K562 (cell line): ENCODE data around the gene PHF14. TPM values are rescaled to one million over a fixed set of nuclear protein-coding genes. Genes with fewer than 3 reads are reported as not detected.

Source experiments
- ATAC-seq: fragments of 200-7000 bp; cut with Tn5 transposase; 3 replicates; pipeline ENCODE4 v1.9.1; 2020; ENCODE audit warnings: moderate library complexity
- BruUV-seq: library from RNA; stranded (reverse); fragments of 400-500 nt; replicated peaks from 2 replicates; lab custom pipeline; 2021; lab: Mats Ljungman, UMichigan
- CTCF ChIA-PET: fragments of 300-600 bp; formaldehyde crosslinking; extraction: SDS; loops from one replicate; lab custom pipeline; 2021; ENCODE audit warnings: low intra/inter-chr PET ratio; lab: Yijun Ruan, JAX
- POLR2A ChIA-PET: fragments of 300-600, 350-650 bp; sonication (Branson Sonifier 250); formaldehyde crosslinking; extraction: SDS; loops from one replicate; lab custom pipeline; 2021; ENCODE audit warnings: antibody characterized with exemption, inconsistent platforms; lab: Yijun Ruan, JAX
- DNase-seq, 4 experiments: peaks; one replicate each; pipeline versions ENCODE4 v3.0.0 to v3.0.0-alpha.2; 2011 to 2018; ENCODE audit warnings: low spot score in 3 of 4, mixed read lengths in 3 of 4; ENCODE audit errors: extremely low read depth in 1 of 4
- FAIRE-seq: peaks from 2 replicates; lab custom pipeline; 2011; peaks lifted over from hg19 to GRCh38; lab: Jason Lieb, UNC
- H2AFZ ChIP-seq: 2 replicates; pipeline ENCODE4 v1.6.0; 2011; ENCODE audit warnings: low read depth, low read length, control low read depth, inconsistent platforms
- H3K27ac ChIP-seq: fragments of 200-600 bp; 3 replicates; pipeline ENCODE4 v1.8.0; 2011; ENCODE audit warnings: low read depth, mild to moderate bottlenecking, control low read depth, inconsistent platforms, low read length, moderate library complexity, mixed read lengths; ENCODE audit errors: extremely low read depth
- H3K27me3 ChIP-seq, 2 experiments: fragments of 300-600 bp in 1 of 2; 2 replicates in 1 of 2; 3 replicates in 1 of 2; pipeline versions ENCODE4 v1.6.0 to v1.8.0; 2011; ENCODE audit warnings: inconsistent platforms in 2 of 2, low read length in 2 of 2, mild to moderate bottlenecking in 1 of 2, mixed read lengths in 1 of 2, moderate library complexity in 1 of 2; ENCODE audit not compliant: control insufficient read depth in 2 of 2, insufficient read depth in 2 of 2
- H3K36me3 ChIP-seq: fragments of 300-600 bp; 3 replicates; pipeline ENCODE4 v1.8.0; 2011; ENCODE audit warnings: mild to moderate bottlenecking, low read length, inconsistent platforms; ENCODE audit not compliant: control insufficient read depth, insufficient read depth
- H3K4me1 ChIP-seq, 2 experiments: fragments of 200-600 bp in 1 of 2; replicated peaks in 1 of 2; 2 replicates in 1 of 2; 3 replicates in 1 of 2; pipeline versions ENCODE4 v1.5.1 to v1.8.0; 2011; ENCODE audit warnings: inconsistent platforms in 2 of 2, low read length in 2 of 2, mild to moderate bottlenecking in 1 of 2, mixed read lengths in 1 of 2, moderate library complexity in 1 of 2; ENCODE audit not compliant: control insufficient read depth in 2 of 2, insufficient read depth in 2 of 2
- H3K4me2 ChIP-seq: 2 replicates; pipeline ENCODE4 v1.6.1; 2011; ENCODE audit warnings: low read length, control low read depth, inconsistent platforms, mixed read lengths; ENCODE audit not compliant: insufficient read depth
- H3K4me3 ChIP-seq: fragments of 200-600 bp; sonication (generic), shearing (Covaris generic); 2 replicates; pipeline ENCODE4 v1.5.1; 2016; ENCODE audit warnings: control low read depth, inconsistent platforms
- H3K79me2 ChIP-seq: fragments of 200-600 bp; 3 replicates; pipeline ENCODE4 v1.8.0; 2011; ENCODE audit warnings: low read length, inconsistent platforms; ENCODE audit not compliant: control insufficient read depth, insufficient read depth
- H3K9ac ChIP-seq, 2 experiments: 2 replicates each; pipeline versions ENCODE4 v1.6.0 to v1.6.1; 2011; ENCODE audit warnings: low read depth in 2 of 2, low read length in 2 of 2, control low read depth in 1 of 2, inconsistent platforms in 1 of 2, mild to moderate bottlenecking in 1 of 2, mixed read lengths in 1 of 2; ENCODE audit not compliant: insufficient read depth in 1 of 2
- H3K9me1 ChIP-seq: one replicate; pipeline ENCODE4 v1.6.0; 2011; ENCODE audit warnings: inconsistent platforms, mild to moderate bottlenecking, low read length, moderate library complexity; ENCODE audit not compliant: control insufficient read depth, insufficient read depth
- H3K9me3 ChIP-seq: replicated peaks from 2 replicates; pipeline ENCODE4 v1.5.1; 2011; ENCODE audit warnings: low read depth, low read length, inconsistent platforms; ENCODE audit not compliant: control insufficient read depth, insufficient read depth
- H4K20me1 ChIP-seq: replicated peaks from 2 replicates; pipeline ENCODE4 v1.6.1; 2011; ENCODE audit warnings: low read length, inconsistent platforms, mixed read lengths; ENCODE audit not compliant: control insufficient read depth, insufficient read depth
- BMI1 ChIP-seq: fragments of 150-350 bp; IDR thresholded peaks from 2 replicates; pipeline ENCODE4 v1.6.1; 2014; ENCODE audit warnings: low read length
- PHB ChIP-seq: fragments of 250-450 bp; sonication (Bioruptor Pico); IDR thresholded peaks from 2 replicates; pipeline ENCODE4 v1.5.0; 2021
- ZBTB7A ChIP-seq: IDR thresholded peaks from 2 replicates; pipeline ENCODE4 v1.6.1; 2011; ENCODE audit warnings: low read depth, mild to moderate bottlenecking, low read length, moderate library complexity, borderline replicate concordance; ENCODE audit not compliant: control insufficient read depth
- ZNF311 ChIP-seq: fragments of 250-450 bp; sonication (Bioruptor Pico); IDR thresholded peaks from 2 replicates; pipeline ENCODE4 v1.4.0; 2020; ENCODE audit warnings: mild to moderate bottlenecking, moderate library complexity
- ZNF592 ChIP-seq: fragments of 450-650 bp; IDR thresholded peaks from 2 replicates; pipeline ENCODE4 v1.6.1; 2017; ENCODE audit warnings: antibody characterized with exemption, mild to moderate bottlenecking
- WGBS: fragments of 100-300 bp; shearing (Covaris generic); methylation state at CpG from one replicate; pipeline ENCODE4 v1.1.6; 2016; ENCODE audit warnings: low coverage, mixed read lengths; ENCODE audit not compliant: insufficient coverage; ENCODE audit errors: missing lambda C conversion rate; 5-methylcytosine and 5-hydroxymethylcytosine counted together
- in situ Hi-C: fragments of 300-500 bp; cut with MboI; formaldehyde crosslinking; loops from 4 replicates; pipeline ENCODE4 v1.15.0; 2018; ENCODE audit warnings: inconsistent platforms, mixed read lengths
- intact Hi-C: fragments of 100-400 bp; cut with micrococcal nuclease; formaldehyde crosslinking; loops from 2 replicates; pipeline ENCODE4 v1.14.2; 2022
- polyA plus RNA-seq, 8 experiments: library from polyadenylated mRNA; depleted of rRNA in 4 of 8; stranded (reverse) in 5 of 8; unstranded in 3 of 8; fragments of >200 nt; fragmentation: Nextera tagmentation in 2 of 8; fragmentation: Illumina TruSeq in 1 of 8; extraction: Ambion mirVana in 2 of 8; extraction: Trizol in 1 of 8; gene quantifications; 2 replicates each; pipeline versions ENCODE4 v1.2.1 to v1.2.3, GENCODE V29; 2011 to 2014; ENCODE audit warnings: inconsistent platforms in 1 of 8, missing spikeins in 1 of 8
- total RNA-seq, 7 experiments: library from RNA; depleted of rRNA in 6 of 7; stranded (reverse); fragments of >200 nt in 6 of 7; fragmentation: Illumina TruSeq in 2 of 7; extraction: Trizol in 2 of 7; gene quantifications; 2 replicates each; pipeline versions ENCODE4 v1.2.1 to v1.2.3, GENCODE V29; 2011 to 2021; ENCODE audit warnings: low replicate concordance in 1 of 7

The PHF14 gene
- total and polyA plus RNA-seq, 9 of the 15 experiments (the other 6 are each of a cell fraction or from before 2014, with no cell fraction given) = 27.5 to 67.6 (median 41.4) TPM

GRCh38 chr7:11127114-11127785 is 153.6 kb downstream of the PHF14 start:
- DNase-seq (no peak), FAIRE-seq (no peak), ATAC-seq (no peak)
- Histone ChIP-seq H3K9me1 (no peaks in the 10 kb centered on the region), H3K9ac (no peak overlapping the region), H3K4me1 (no peaks in the 10 kb centered on the region), H3K4me2 (no peak overlapping the region), H3K4me3 (no peak overlapping the region), H3K79me2 (no peaks in the 10 kb centered on the region), H3K27me3 (no peaks in the 10 kb centered on the region), H3K36me3 (no peaks in the 10 kb centered on the region), H2AFZ (no peak overlapping the region), H3K9me3 (no peaks in the 10 kb centered on the region), H3K27ac (no peak overlapping the region), H4K20me1 (no peaks in the 10 kb centered on the region)
- ChIA-PET POLR2A (interaction anchor here (1.1 kb wide), 1 partner anchor 12 kb away, joined by 4 read pairs; no protein-coding TSS in a partner anchor), CTCF (no interaction called here)
- no peak for TF ChIP-seq ZNF592
- no peak for TF ChIP-seq ZNF311
- no peak for TF ChIP-seq BMI1
- no peak for TF ChIP-seq PHB (CRISPR knock-in tag)
- TF ChIP-seq ZBTB7A = no peak
- intact Hi-C loops = no loop called here
- 63% methylated on average over 3 of the region's 3 CpGs for WGBS
- no TSS peak for BruUV-seq
- in situ Hi-C loops = no loop called here
